ENCODE results near the gene CGNL1.

CGNL1 gene

GRCh38 chr15:57375827-57376695 lies at the start of gene CGNL1:
TSS of gene CGNL1 (plus strand) at chr15:57376505. CDS start at chr15:57438000, 61,495 bp downstream.
- peak within 1 kb of the TSS; percentile 31 to 66 (median 53); a peak in 19 of 20 replicates for H3K4me3 ChIP-seq
- peaks cover 0 to 3% (median 0%) of the 10 kb centered on the region in 10 experiments; a peak in 2 of 20 replicates for H3K4me1 ChIP-seq

GRCh38 chr15:57327985-57328471 lies 48.3 kb upstream of the CGNL1 start:
- Histone ChIP-seq H3K27me3 (no peaks in the 10 kb centered on the region), H3K36me3 (no peaks in the 10 kb centered on the region), H3K4me3 (no peak overlapping the region), H3K4me1 (peaks cover 13 to 32% (median 23%) of the 10 kb centered on the region in 10 experiments), H3K9me3 (replicated peaks in 1 of 11) (no peaks in the 10 kb centered on the region), H3K27ac (no peak overlapping the region), H3K4me2 (no peak overlapping the region), H3K9ac (no peak overlapping the region), H4K20me1 (no peaks in the 10 kb centered on the region)
- TF ChIP-seq Cebpa-rat (IDR thresholded peaks at IDR 0.05) = no peak

More at GRCh38 chr15:57375827-57376695, at the start of gene CGNL1:
- Histone ChIP-seq H3K36me3 (no peaks in the 10 kb centered on the region), H3K9ac (peak within 1 kb of the TSS in 1 of 11 experiments; percentile 40; a peak in 3 of 22 replicates), H3K27me3 (peaks cover 37 to 51% (median 45%) of the 10 kb centered on the region in 11 experiments), H4K20me1 (0 out of 22 replicates have a peak, but pooled peaks cover 0 to 5% (median 0%) of the 10 kb centered on the region in 11 experiments), H3K9me3 (replicated peaks in 1 of 11) (peaks cover 9 to 17% (median 11%) of the 10 kb centered on the region in 11 experiments; a peak in 20 of 22 replicates), H3K4me2 (peak within 1 kb of the TSS; percentile 60 to 85 (median 71)), H3K27ac (no peak within 1 kb of the TSS)
- TF ChIP-seq Cebpa-rat (IDR thresholded peaks at IDR 0.05) = no peak

GRCh38 chr15:57328479-57328878 lies 47.8 kb upstream of the CGNL1 start:
- Histone ChIP-seq H3K36me3 (no peaks in the 10 kb centered on the region), H3K9ac (no peak overlapping the region), H3K4me3 (no peak overlapping the region), H4K20me1 (no peaks in the 10 kb centered on the region), H3K4me2 (no peak overlapping the region), H3K27me3 (no peaks in the 10 kb centered on the region), H3K9me3 (replicated peaks in 1 of 11) (no peaks in the 10 kb centered on the region), H3K4me1 (peaks cover 11 to 28% (median 18%) of the 10 kb centered on the region in 10 experiments), H3K27ac (no peak overlapping the region)
- TF ChIP-seq Cebpa-rat (IDR thresholded peaks at IDR 0.05) = no peak

GRCh38 chr15:57328897-57329296 lies 47.4 kb upstream of the CGNL1 start:
- Histone ChIP-seq H3K4me3 (no peak overlapping the region), H3K36me3 (no peaks in the 10 kb centered on the region), H3K27me3 (no peaks in the 10 kb centered on the region), H3K4me2 (no peak overlapping the region), H3K9me3 (replicated peaks in 1 of 11) (no peaks in the 10 kb centered on the region), H3K9ac (no peak overlapping the region), H3K4me1 (peaks cover 8 to 24% (median 14%) of the 10 kb centered on the region in 10 experiments), H3K27ac (no peak overlapping the region), H4K20me1 (no peaks in the 10 kb centered on the region)
- no peak for TF ChIP-seq Cebpa-rat (IDR thresholded peaks at IDR 0.05)

GRCh38 chr15:57329582-57330367 lies 46.5 kb upstream of the CGNL1 start:
- H3K4me1 ChIP-seq = peaks cover 12 to 24% (median 15%) of the 10 kb centered on the region in 10 experiments
- TF ChIP-seq Cebpa-rat (IDR thresholded peaks at IDR 0.05) = no peak
- peak overlapping the region; percentile 25 to 81 (median 62) for H3K4me2 ChIP-seq
- no peaks in the 10 kb centered on the region for H3K36me3 ChIP-seq
- H3K9ac ChIP-seq = peak overlapping the region in 1 of 11 experiments; percentile 33; a peak in 1 of 22 replicates
- no peaks in the 10 kb centered on the region for H4K20me1 ChIP-seq
- H3K4me3 ChIP-seq = no peak overlapping the region
- no peaks in the 10 kb centered on the region for H3K9me3 ChIP-seq (replicated peaks in 1 of 11)
- H3K27me3 ChIP-seq = no peaks in the 10 kb centered on the region
- no peak overlapping the region for H3K27ac ChIP-seq

- Histone ChIP-seq H4K20me1 (no peaks in the 10 kb centered on the region), H3K9ac (no peak overlapping the region), H3K27ac (no peak overlapping the region), H3K27me3 (no peaks in the 10 kb centered on the region), H3K4me1 (peaks cover 13 to 28% (median 19%) of the 10 kb centered on the region in 10 experiments), H3K4me2 (peak overlapping the region; percentile 25 to 81 (median 62); a peak in 19 of 22 replicates), H3K9me3 (replicated peaks in 1 of 11) (no peaks in the 10 kb centered on the region), H3K4me3 (no peak overlapping the region), H3K36me3 (no peaks in the 10 kb centered on the region)
- no peak for TF ChIP-seq Cebpa-rat (IDR thresholded peaks at IDR 0.05)
These were observed 45.5 kb upstream of the CGNL1 start for GRCh38 chr15:57330619-57331340.

- peak overlapping the region in 1 of 11 experiments; percentile 20; a peak in 1 of 22 replicates for H3K4me2 ChIP-seq
- no peak overlapping the region for H3K9ac ChIP-seq
- peaks cover 13 to 32% (median 23%) of the 10 kb centered on the region in 10 experiments for H3K4me1 ChIP-seq
- H3K4me3 ChIP-seq = no peak overlapping the region
- H4K20me1 ChIP-seq = no peaks in the 10 kb centered on the region
- no peaks in the 10 kb centered on the region for H3K9me3 ChIP-seq (replicated peaks in 1 of 11)
- H3K36me3 ChIP-seq = no peaks in the 10 kb centered on the region
- no peak for TF ChIP-seq Cebpa-rat (IDR thresholded peaks at IDR 0.05)
- H3K27me3 ChIP-seq = no peaks in the 10 kb centered on the region
- H3K27ac ChIP-seq = no peak overlapping the region
These were observed 44.0 kb upstream of the CGNL1 start for GRCh38 chr15:57332326-57332725.

GRCh38 chr15:57333487-57333886 lies 42.8 kb upstream of the CGNL1 start:
- peaks cover 22 to 39% (median 32%) of the 10 kb centered on the region in 10 experiments for H3K4me1 ChIP-seq
- no peak for TF ChIP-seq Cebpa-rat (IDR thresholded peaks at IDR 0.05)
- H4K20me1 ChIP-seq = no peaks in the 10 kb centered on the region
- no peaks in the 10 kb centered on the region for H3K27me3 ChIP-seq
- H3K9me3 ChIP-seq (replicated peaks in 1 of 11) = no peaks in the 10 kb centered on the region
- no peak overlapping the region for H3K27ac ChIP-seq
- H3K36me3 ChIP-seq = no peaks in the 10 kb centered on the region
- H3K4me2 ChIP-seq = no peak overlapping the region
- no peak overlapping the region for H3K4me3 ChIP-seq
- no peak overlapping the region for H3K9ac ChIP-seq

All from BLaER1 treated with 17β-estradiol and CSF1 and Interleukin-3, amounts not matched to agents 10 nM and 100 nM (cell line).